Astrocyte of the cerebellum (primary cell): ENCODE data around the gene AOAH.

Experiments used
- DNase-seq: peaks from one replicate; pipeline ENCODE4 v3.0.0-alpha.2; 2011; ENCODE audit warnings: low read depth
- H3K4me3 ChIP-seq: 2 replicates; pipeline ENCODE4 v1.5.1; 2011; ENCODE audit warnings: mild to moderate bottlenecking, low read depth, low read length, moderate library complexity
- in situ Hi-C: cut with HindIII; loops from 2 replicates; pipeline ENCODE4 v1.10.0; 2017; ENCODE audit warnings: low sequenced_read_pairs
- TF ChIP-seq, protein P1 (sequence below): IDR thresholded peaks from 2 replicates; pipeline ENCODE4 v1.5.1; 2012; ENCODE audit warnings: low read length, low read depth, moderate library complexity, mild to moderate bottlenecking; ENCODE audit errors: missing control alignments

Gene AOAH

DNA sequence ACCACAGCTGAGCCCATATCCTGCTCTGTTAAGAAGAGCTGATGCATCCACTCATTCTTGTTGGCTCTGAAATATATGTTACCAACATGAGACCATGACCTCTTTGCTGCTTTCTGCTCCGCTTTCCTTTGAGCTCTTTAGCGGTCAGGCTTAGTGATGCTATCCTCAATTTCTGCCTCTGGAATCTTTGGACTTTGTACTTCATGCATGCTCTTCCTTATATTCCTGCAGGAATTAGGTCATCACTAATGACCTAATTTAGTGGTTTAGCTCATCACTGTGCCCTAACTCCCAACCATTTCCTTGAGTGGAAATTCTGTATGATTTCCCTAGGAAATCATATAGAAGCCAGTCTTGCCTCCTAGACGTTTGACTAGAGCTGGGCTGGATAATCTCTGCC, 119.5 kb downstream of the AOAH start:
- DNase-seq = no peak
- TF ChIP-seq, protein P1, sequence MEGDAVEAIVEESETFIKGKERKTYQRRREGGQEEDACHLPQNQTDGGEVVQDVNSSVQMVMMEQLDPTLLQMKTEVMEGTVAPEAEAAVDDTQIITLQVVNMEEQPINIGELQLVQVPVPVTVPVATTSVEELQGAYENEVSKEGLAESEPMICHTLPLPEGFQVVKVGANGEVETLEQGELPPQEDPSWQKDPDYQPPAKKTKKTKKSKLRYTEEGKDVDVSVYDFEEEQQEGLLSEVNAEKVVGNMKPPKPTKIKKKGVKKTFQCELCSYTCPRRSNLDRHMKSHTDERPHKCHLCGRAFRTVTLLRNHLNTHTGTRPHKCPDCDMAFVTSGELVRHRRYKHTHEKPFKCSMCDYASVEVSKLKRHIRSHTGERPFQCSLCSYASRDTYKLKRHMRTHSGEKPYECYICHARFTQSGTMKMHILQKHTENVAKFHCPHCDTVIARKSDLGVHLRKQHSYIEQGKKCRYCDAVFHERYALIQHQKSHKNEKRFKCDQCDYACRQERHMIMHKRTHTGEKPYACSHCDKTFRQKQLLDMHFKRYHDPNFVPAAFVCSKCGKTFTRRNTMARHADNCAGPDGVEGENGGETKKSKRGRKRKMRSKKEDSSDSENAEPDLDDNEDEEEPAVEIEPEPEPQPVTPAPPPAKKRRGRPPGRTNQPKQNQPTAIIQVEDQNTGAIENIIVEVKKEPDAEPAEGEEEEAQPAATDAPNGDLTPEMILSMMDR = no peak
- no peak overlapping the region for H3K4me3 ChIP-seq
- in situ Hi-C loops = no loop called here

DNA sequence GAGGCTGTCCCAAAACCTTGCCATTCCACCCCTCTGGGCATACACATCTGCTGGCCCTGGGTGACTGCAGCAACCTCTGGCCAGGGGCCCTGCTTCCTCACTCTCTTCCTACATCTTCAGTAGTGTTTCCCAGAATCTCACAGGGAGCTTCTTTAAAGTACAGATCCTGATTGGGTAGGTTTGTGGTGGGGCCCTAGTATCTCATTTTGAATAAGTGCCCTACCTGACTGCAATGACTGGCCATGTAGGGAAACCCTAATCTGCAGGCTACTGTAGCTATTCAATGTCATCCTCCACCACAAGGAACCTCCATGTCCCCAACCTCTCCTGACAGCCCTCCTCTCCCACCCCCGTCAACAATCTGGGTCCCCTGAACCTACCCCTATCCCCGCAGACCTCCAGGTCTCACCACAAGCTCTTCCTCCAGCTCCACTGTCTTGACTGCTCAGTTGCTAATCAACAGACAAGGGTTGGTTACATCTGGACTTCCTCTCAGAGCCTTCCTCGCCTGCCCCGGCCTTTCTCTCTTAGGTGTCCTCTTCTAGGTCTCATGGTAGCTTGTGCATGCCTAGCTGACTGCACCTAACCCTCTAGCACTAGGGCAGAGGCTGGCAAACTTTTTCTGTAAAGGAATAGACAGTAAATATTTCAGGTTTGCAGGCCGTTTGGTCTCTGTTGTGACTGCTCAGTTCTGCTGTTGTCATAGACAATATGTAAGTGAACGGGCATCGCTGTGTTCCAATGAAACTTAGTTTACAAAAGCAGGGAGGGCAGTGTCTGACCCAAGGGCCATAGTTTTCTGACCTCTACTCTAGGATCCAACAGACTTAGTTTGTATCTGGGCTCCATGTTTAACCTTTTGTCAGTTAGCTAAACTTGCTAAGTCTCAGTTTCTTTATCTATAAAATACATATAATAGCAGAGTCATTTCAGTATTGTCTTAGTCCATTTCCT, 121.1 kb downstream of the AOAH start:
- DNase-seq = no peak
- TF ChIP-seq, protein P1 = no peak
- in situ Hi-C loops = no loop called here
- H3K4me3 ChIP-seq = no peak overlapping the region

DNA sequence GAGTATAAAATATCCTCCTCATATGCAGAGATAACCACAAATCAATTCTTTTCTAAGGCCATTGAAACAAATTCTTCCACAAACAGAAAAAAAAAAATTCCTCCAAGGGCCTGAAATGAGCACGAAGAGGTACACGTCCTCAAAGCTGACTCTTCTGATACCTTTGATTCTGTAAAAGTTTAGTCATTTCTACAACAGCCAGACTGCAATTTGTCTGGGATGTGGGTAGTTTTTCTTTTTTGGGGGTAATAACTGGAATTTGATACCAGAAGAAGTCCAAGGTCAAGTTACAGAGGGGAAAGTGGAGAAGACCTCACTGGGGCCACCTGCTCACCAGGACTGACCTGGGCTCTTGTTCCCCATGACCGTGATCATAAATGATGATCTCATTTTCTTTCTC, 121.8 kb downstream of the AOAH start:
- no peak overlapping the region for H3K4me3 ChIP-seq
- TF ChIP-seq, protein P1 = no peak
- in situ Hi-C loops = no loop called here
- no peak for DNase-seq

DNA sequence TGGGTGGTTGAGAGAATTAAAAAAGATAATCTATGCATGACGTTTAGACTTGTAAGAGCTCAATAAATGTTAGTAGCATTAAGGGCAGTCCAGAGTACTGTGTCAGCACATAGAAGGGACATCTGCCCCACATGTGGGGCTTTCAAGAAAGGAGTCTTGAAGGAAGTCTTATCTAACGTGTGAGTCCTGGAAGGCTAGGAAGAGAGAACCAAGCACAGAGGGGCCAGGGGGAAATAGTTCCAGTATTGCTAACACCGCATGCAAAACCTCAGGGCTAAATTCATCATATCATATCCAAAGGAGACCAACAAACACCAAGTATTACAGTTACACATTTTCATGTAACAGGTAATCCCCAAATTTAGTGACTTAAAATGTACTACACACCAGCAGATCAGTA, 122.7 kb downstream of the AOAH start:
- H3K4me3 ChIP-seq = no peak overlapping the region
- in situ Hi-C loops = no loop called here
- TF ChIP-seq, protein P1 = no peak
- DNase-seq = no peak

DNA sequence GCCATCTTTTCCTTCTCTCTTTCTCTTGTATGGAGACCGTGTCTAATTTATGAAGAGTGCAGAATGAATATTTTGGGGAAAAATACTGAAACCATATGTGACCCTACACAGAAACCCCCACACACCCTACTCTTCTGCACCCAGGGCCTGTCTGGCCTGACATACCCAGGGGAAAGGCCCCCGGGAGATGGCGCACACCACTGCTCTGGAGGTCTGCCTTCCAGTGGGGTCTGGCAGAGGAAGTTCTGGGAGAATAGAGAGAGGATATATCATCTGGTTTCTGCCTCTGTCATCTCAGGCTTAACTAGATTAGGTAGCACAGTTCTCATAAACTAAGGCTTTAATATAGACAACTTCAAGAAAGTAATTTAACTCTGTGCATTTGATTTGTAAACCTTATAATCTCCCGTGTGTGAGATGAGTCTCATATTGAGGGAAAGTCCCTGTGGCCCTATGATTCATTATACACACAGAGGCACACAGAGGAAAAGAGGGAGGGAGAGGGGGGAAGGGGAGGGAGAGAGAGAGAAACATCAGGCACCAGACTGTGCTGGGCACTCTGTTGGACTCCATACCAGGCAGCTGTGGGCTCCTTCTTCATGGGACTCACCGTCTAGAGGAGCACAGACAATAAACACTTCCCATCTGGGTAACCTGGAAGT, 123.3 kb downstream of the AOAH start:
- TF ChIP-seq, protein P1 = no peak
- in situ Hi-C loops = no loop called here
- no peak overlapping the region for H3K4me3 ChIP-seq
- DNase-seq = no peak

DNA sequence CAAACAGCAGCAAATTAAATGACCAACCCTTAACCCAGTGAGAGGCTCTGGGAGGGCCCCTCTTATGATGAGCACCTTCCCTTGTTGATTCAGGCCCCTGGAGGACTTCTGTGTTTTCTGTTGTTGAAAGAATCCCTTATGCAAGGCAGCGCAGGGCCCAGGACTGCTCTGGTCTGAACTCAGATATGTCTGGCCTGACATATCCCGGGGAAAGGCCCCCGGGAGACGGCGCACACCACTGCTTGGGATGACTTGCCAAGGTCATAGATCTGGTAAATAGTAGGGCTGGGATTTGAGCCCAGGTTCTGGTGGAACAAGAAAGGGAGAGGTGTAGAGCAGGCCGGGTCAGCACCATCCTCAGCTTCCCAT, 124.0 kb downstream of the AOAH start:
- H3K4me3 ChIP-seq = no peak overlapping the region
- in situ Hi-C loops = no loop called here
- DNase-seq = no peak
- TF ChIP-seq, protein P1 = no peak
